ENCODE measurements around the gene NR1H3. TPM values are rescaled to one million over a fixed set of nuclear protein-coding genes. Genes with fewer than 3 reads are reported as not detected.
"Not testable (repeated sequence)": the region's sequence is repeated elsewhere in the genome, so short reads cannot be mapped to it uniquely, and the experiment has no call there.

NR1H3 gene
- total RNA-seq, 3 donors from 2014 or later (not counting 1 experiment from before 2014, with no cell fraction given) = 11.3 to 26.0 (median 13.5) TPM

DNA sequence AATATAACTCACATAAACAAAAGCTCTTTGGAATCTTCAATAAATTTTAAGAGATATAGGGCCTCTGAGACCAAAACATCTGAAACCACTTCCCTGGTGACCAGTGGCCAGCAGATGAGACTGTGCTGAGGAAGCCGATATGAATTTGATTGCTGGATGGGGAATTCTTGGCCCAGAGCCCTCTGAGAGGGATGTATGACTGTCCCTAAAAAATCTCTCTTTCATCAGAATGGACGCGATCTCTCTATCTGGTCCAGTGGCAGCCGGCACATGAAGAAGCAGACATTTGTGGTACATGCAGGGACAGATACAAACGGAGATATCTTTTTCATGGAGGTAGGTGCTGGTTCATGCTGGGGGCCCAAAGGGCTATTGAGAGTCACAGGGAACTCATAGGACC lies 57.2 kb downstream of the NR1H3 start:
- H3K27ac ChIP-seq (ENCODE audit: low read length) = no peak overlapping the region
- Mint-ChIP-seq H3K9me3 (no peaks in the 10 kb centered on the region), H3K27me3 (ENCODE audit: low read depth in 2 of 2) (no peaks in the 10 kb centered on the region), H3K36me3 (peaks cover 17% of the 10 kb centered on the region), H3K4me3 (no peak overlapping the region), H3K4me1 (no peaks in the 10 kb centered on the region), H3K27ac (peak overlapping the region in 1 of 2 donors; percentile 14)
- H3K36me3 ChIP-seq (ENCODE audit: control insufficient read depth, insufficient read depth, low read length) = peaks cover 62% of the 10 kb centered on the region
- intact Hi-C loops (cut with micrococcal nuclease) = no loop called here
- TF ChIP-seq, protein P1, sequence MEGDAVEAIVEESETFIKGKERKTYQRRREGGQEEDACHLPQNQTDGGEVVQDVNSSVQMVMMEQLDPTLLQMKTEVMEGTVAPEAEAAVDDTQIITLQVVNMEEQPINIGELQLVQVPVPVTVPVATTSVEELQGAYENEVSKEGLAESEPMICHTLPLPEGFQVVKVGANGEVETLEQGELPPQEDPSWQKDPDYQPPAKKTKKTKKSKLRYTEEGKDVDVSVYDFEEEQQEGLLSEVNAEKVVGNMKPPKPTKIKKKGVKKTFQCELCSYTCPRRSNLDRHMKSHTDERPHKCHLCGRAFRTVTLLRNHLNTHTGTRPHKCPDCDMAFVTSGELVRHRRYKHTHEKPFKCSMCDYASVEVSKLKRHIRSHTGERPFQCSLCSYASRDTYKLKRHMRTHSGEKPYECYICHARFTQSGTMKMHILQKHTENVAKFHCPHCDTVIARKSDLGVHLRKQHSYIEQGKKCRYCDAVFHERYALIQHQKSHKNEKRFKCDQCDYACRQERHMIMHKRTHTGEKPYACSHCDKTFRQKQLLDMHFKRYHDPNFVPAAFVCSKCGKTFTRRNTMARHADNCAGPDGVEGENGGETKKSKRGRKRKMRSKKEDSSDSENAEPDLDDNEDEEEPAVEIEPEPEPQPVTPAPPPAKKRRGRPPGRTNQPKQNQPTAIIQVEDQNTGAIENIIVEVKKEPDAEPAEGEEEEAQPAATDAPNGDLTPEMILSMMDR (IDR thresholded peaks at IDR 0.05) = no peak
- H3K4me1 ChIP-seq (ENCODE audit: control insufficient read depth, insufficient read depth, low read length) = no peaks in the 10 kb centered on the region
- H3K27me3 ChIP-seq (ENCODE audit: control insufficient read depth, insufficient read depth, low read length) = no peaks in the 10 kb centered on the region
- WGBS (ENCODE audit: insufficient coverage) = 96% methylated on average over 5 of the region's 5 CpGs
- H3K9me3 ChIP-seq (ENCODE audit: control insufficient read depth, insufficient read depth, low read length) = no peaks in the 10 kb centered on the region
- ATAC-seq (no peak), DNase-seq (no peak)
- no peak overlapping the region for H3K4me3 ChIP-seq (ENCODE audit: low read length)

GRCh38 chr11:47316501-47316900 lies 58.7 kb downstream of the NR1H3 start:
- H3K4me3 Mint-ChIP-seq; H3K9me3 Mint-ChIP-seq; ATAC-seq; H3K27ac ChIP-seq (ENCODE audit: low read length); H3K27ac Mint-ChIP-seq; intact Hi-C loops (cut with micrococcal nuclease); DNase-seq; H3K4me1 ChIP-seq (ENCODE audit: control insufficient read depth, insufficient read depth, low read length); H3K27me3 ChIP-seq (ENCODE audit: control insufficient read depth, insufficient read depth, low read length); H3K4me3 ChIP-seq (ENCODE audit: low read length); H3K9me3 ChIP-seq (ENCODE audit: control insufficient read depth, insufficient read depth, low read length); H3K4me1 Mint-ChIP-seq; H3K27me3 Mint-ChIP-seq (ENCODE audit: low read depth in 2 of 2): not testable (repeated sequence)
- H3K36me3 Mint-ChIP-seq = peaks cover 17% of the 10 kb centered on the region
- H3K36me3 ChIP-seq (ENCODE audit: control insufficient read depth, insufficient read depth, low read length) = peaks cover 55% of the 10 kb centered on the region
- WGBS (ENCODE audit: insufficient coverage) = 97% methylated on average over 6 of the region's 8 CpGs

DNA sequence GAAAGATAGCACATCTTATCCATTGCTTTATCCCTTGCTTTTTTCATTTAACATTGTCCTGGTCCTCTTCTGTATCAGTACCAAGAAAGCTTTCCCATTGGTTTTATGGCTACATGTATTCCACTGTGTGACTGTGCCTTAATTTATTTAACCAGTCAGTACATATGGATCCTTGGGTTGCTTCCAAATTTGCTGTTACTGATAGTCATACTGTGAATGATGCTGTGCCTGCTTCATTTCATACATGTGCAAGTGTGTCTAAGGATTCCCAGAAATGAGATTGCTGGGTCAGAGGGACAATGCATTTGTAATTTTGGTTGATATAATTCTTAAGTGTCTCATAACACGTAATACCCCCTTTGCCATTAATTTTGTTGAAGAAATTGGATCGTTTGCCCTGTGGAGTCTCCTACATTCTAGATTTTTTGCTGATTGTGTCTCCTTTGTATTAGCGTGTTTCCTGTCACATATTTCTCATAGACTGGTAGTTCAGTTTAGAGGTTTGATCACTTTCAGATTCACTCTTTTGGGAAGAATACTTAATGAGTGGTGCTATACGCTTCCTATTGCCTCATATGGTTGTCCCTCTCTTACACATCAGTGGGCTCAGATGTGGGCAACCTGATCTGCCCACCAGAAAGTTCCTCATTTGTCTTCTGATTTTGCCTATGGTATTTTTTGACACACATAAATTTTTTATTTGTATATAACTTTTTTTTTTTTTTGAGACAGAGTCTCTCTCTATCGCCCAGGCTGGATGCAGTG lies 59.5 kb downstream of the NR1H3 start:
- intact Hi-C loops (cut with micrococcal nuclease) = no loop called here
- Histone ChIP-seq H3K27me3 (ENCODE audit: control insufficient read depth, insufficient read depth, low read length) (no peaks in the 10 kb centered on the region), H3K4me1 (ENCODE audit: control insufficient read depth, insufficient read depth, low read length) (no peaks in the 10 kb centered on the region), H3K27ac (ENCODE audit: low read length) (no peak overlapping the region), H3K36me3 (ENCODE audit: control insufficient read depth, insufficient read depth, low read length) (peaks cover 55% of the 10 kb centered on the region), H3K4me3 (ENCODE audit: low read length) (no peak overlapping the region), H3K9me3 (ENCODE audit: control insufficient read depth, insufficient read depth, low read length) (no peaks in the 10 kb centered on the region)
- peaks cover 17% of the 10 kb centered on the region for H3K36me3 Mint-ChIP-seq
- no peak for DNase-seq
- WGBS (ENCODE audit: insufficient coverage) = 62% methylated on average over 4 of the region's 5 CpGs
- no peak overlapping the region for H3K4me3 Mint-ChIP-seq
- H3K27me3 Mint-ChIP-seq (ENCODE audit: low read depth in 2 of 2) = no peaks in the 10 kb centered on the region
- ATAC-seq = no peak
- H3K27ac Mint-ChIP-seq = peak overlapping the region; percentile 3 to 19
- TF ChIP-seq, protein P1 (IDR thresholded peaks at IDR 0.05) = no peak
- no peaks in the 10 kb centered on the region for H3K4me1 Mint-ChIP-seq
- no peaks in the 10 kb centered on the region for H3K9me3 Mint-ChIP-seq

DNA sequence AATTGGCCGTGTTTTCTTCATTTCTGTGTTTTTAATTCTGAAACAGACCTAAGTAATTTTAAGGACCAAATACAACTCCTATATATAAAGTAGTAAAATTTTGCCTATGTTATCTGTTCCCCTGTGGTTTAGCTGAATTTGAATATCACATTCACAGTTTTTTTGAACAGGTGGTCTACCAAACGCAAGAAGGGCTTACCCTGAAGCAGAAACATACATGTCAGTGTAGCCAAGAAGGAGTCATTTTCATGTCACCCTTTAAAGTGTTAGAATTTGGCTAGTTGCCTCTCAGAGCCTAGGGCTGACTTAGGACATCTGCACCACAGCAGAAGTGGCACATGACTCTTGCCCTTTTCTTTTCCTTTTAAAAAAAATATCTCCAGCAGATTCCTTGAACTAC lies 60.4 kb downstream of the NR1H3 start:
- Histone ChIP-seq H3K4me1 (ENCODE audit: control insufficient read depth, insufficient read depth, low read length) (no peaks in the 10 kb centered on the region), H3K9me3 (ENCODE audit: control insufficient read depth, insufficient read depth, low read length) (no peaks in the 10 kb centered on the region), H3K36me3 (ENCODE audit: control insufficient read depth, insufficient read depth, low read length) (peaks cover 51% of the 10 kb centered on the region), H3K4me3 (ENCODE audit: low read length) (no peak overlapping the region), H3K27me3 (ENCODE audit: control insufficient read depth, insufficient read depth, low read length) (no peaks in the 10 kb centered on the region), H3K27ac (ENCODE audit: low read length) (no peak overlapping the region)
- no peaks in the 10 kb centered on the region for H3K4me1 Mint-ChIP-seq
- H3K4me3 Mint-ChIP-seq = no peak overlapping the region
- no peaks in the 10 kb centered on the region for H3K27me3 Mint-ChIP-seq (ENCODE audit: low read depth in 2 of 2)
- peak overlapping the region in 1 of 2 donors; percentile 16 for H3K27ac Mint-ChIP-seq
- no peak for ATAC-seq
- no peak for DNase-seq
- intact Hi-C loops (cut with micrococcal nuclease) = no loop called here
- peaks cover 17% of the 10 kb centered on the region for H3K36me3 Mint-ChIP-seq
- WGBS (ENCODE audit: insufficient coverage) = 63% methylated on average over 1 of the region's 2 CpGs
- no peaks in the 10 kb centered on the region for H3K9me3 Mint-ChIP-seq
- TF ChIP-seq, protein P1 (IDR thresholded peaks at IDR 0.05) = no peak

Other genes starting within 250 kb of the NR1H3 start
- 100 to 1,000 TPM; 199 to 236 (median 228) TPM for gene ARFGAP2, start 81.1 kb upstream of the NR1H3 start, total RNA-seq
- 1 to 10 TPM in 1 of 3 donors, not detected in 2; 1.3 TPM for gene PACSIN3, start 71.6 kb upstream of the NR1H3 start, total RNA-seq
- gene DDB2, start 43.0 kb upstream of the NR1H3 start, total RNA-seq = 10 to 100 TPM; 66.0 to 75.4 (median 67.8) TPM
- 10 to 100 TPM; 15.5 to 21.9 (median 16.8) TPM for gene ACP2, start 9.2 kb upstream of the NR1H3 start, total RNA-seq
- gene MADD, start 12.1 kb downstream of the NR1H3 start, total RNA-seq = 100 to 1,000 TPM; 333 to 383 (median 335) TPM
- gene MYBPC3, start 94.7 kb downstream of the NR1H3 start, total RNA-seq = under 1 TPM in 2 of 3 donors, not detected in 1; 0.45 to 0.53 TPM
- gene SPI1, start 120.6 kb downstream of the NR1H3 start, total RNA-seq = 10 to 100 TPM; 15.0 to 65.4 (median 55.4) TPM
- gene SLC39A13, start 150.6 kb downstream of the NR1H3 start, total RNA-seq = 10 to 100 TPM; 29.1 to 34.7 (median 32.6) TPM
- 10 to 100 TPM; 74.0 to 85.9 (median 77.7) TPM for gene PSMC3, start 168.4 kb downstream of the NR1H3 start, total RNA-seq
- 1 to 10 TPM; 1.6 to 2.2 (median 1.7) TPM for gene RAPSN, start 191.1 kb downstream of the NR1H3 start, total RNA-seq